Endothelial cell of umbilical vein (primary cell): ENCODE data around the gene GRB14. TPM values are rescaled to one million over a fixed set of nuclear protein-coding genes. Genes with fewer than 3 reads are reported as not detected.

Source experiments
- BruUV-seq: library from RNA; stranded (reverse); fragments of 400-500 nt; replicated peaks from 2 replicates; lab custom pipeline; 2021; lab: Mats Ljungman, UMichigan
- CTCF ChIA-PET: fragments of 300-600, 350-600 bp; sonication (Branson Sonifier 250); formaldehyde crosslinking; loops from one replicate; lab custom pipeline; 2021; ENCODE audit warnings: antibody characterized with exemption, inconsistent platforms; lab: Charles Lee
- POLR2A ChIA-PET: fragments of 300-600, 350-600 bp; sonication (Branson Sonifier 250); formaldehyde crosslinking; loops from one replicate; lab custom pipeline; 2021; ENCODE audit warnings: antibody characterized with exemption, inconsistent platforms; lab: Charles Lee
- DNase-seq: peaks from one replicate; pipeline ENCODE4 v3.0.0-alpha.2; 2011; ENCODE audit warnings: low read depth, low spot score
- FAIRE-seq: peaks from 2 replicates; lab custom pipeline; 2011; peaks lifted over from hg19 to GRCh38; lab: Jason Lieb, UNC
- H2AFZ ChIP-seq: 2 replicates; pipeline ENCODE4 v1.6.0; 2012; ENCODE audit warnings: low read depth, low read length, control low read depth, inconsistent platforms
- H3K27ac ChIP-seq: 2 replicates; pipeline ENCODE4 v1.5.1; 2011; ENCODE audit warnings: low read depth, mild to moderate bottlenecking, control low read depth, low read length, moderate library complexity; ENCODE audit not compliant: insufficient read depth
- H3K27me3 ChIP-seq, 2 experiments: 2 replicates each; pipeline versions ENCODE4 v1.6.0 to v1.6.1; 2011; ENCODE audit warnings: low read length in 2 of 2, mixed read lengths in 1 of 2; ENCODE audit not compliant: control insufficient read depth in 2 of 2, insufficient read depth in 2 of 2
- H3K36me3 ChIP-seq, 2 experiments: 2 replicates in 1 of 2; 3 replicates in 1 of 2; pipeline ENCODE4 v1.5.1; 2011; ENCODE audit warnings: low read length in 2 of 2, mild to moderate bottlenecking in 1 of 2, moderate library complexity in 1 of 2; ENCODE audit not compliant: control insufficient read depth in 2 of 2, insufficient read depth in 2 of 2; ENCODE audit errors: extremely low read depth in 1 of 2
- H3K4me1 ChIP-seq: 3 replicates; pipeline ENCODE4 v1.5.1; 2011; ENCODE audit warnings: mild to moderate bottlenecking, low read length; ENCODE audit not compliant: control insufficient read depth, insufficient read depth; ENCODE audit errors: extremely low read depth
- H3K4me2 ChIP-seq: 2 replicates; pipeline ENCODE4 v1.6.1; 2011; ENCODE audit warnings: low read length, control low read depth, mixed read lengths; ENCODE audit not compliant: insufficient read depth
- H3K4me3 ChIP-seq, 3 experiments: fragments of 200-600 bp in 1 of 3; sonication (generic), shearing (Covaris generic) in 1 of 3; replicated peaks in 1 of 3; 2 replicates each; pipeline ENCODE4 v1.5.1; 2011 to 2016; ENCODE audit warnings: control low read depth in 3 of 3, low read length in 3 of 3, mild to moderate bottlenecking in 2 of 3, inconsistent platforms in 1 of 3, low read depth in 1 of 3, moderate library complexity in 1 of 3; ENCODE audit not compliant: insufficient read depth in 1 of 3
- H3K79me2 ChIP-seq: 2 replicates; pipeline ENCODE4 v1.6.0; 2012; ENCODE audit warnings: low read length, inconsistent platforms; ENCODE audit not compliant: control insufficient read depth, insufficient read depth
- H3K9ac ChIP-seq: replicated peaks from 2 replicates; pipeline ENCODE3; 2011; ENCODE audit warnings: low read length, control low read depth; ENCODE audit not compliant: insufficient read depth; ENCODE audit errors: extremely low read depth
- H3K9me1 ChIP-seq: replicated peaks from 3 replicates; pipeline ENCODE4 v1.6.0; 2011; ENCODE audit warnings: mild to moderate bottlenecking, low read length; ENCODE audit not compliant: control insufficient read depth, insufficient read depth; ENCODE audit errors: extremely low read depth
- H3K9me3 ChIP-seq: replicated peaks from 2 replicates; pipeline ENCODE4 v1.5.1; 2012; ENCODE audit warnings: low read length, inconsistent platforms; ENCODE audit not compliant: control insufficient read depth, insufficient read depth
- H4K20me1 ChIP-seq: replicated peaks from 2 replicates; pipeline ENCODE3; 2011; ENCODE audit warnings: mild to moderate bottlenecking, low read length; ENCODE audit not compliant: control insufficient read depth, insufficient read depth; ENCODE audit errors: extremely low read depth
- CTCF ChIP-seq, 2 donors: IDR thresholded peaks; 1 replicate in 1 of 2; 2 replicates in 1 of 2; pipeline ENCODE4 v1.5.1; 2011; ENCODE audit warnings: low read length in 2 of 2, mild to moderate bottlenecking in 2 of 2, moderate library complexity in 2 of 2, control low read depth in 1 of 2, inconsistent platforms in 1 of 2, low read depth in 1 of 2; ENCODE audit not compliant: insufficient read depth in 1 of 2; ENCODE audit errors: extremely low read depth in 1 of 2
- EZH2 ChIP-seq: IDR thresholded peaks from 2 replicates; pipeline ENCODE4 v1.6.1; 2012; ENCODE audit warnings: borderline replicate concordance, low read depth, mild to moderate bottlenecking, moderate library complexity, low read length, inconsistent platforms; ENCODE audit not compliant: severe bottlenecking
- FOS ChIP-seq: IDR thresholded peaks from 2 replicates; pipeline ENCODE4 v1.6.1; 2011; ENCODE audit warnings: mild to moderate bottlenecking, low read length, moderate library complexity, borderline replicate concordance; ENCODE audit not compliant: insufficient read depth
- GATA2 ChIP-seq: IDR thresholded peaks from 2 replicates; pipeline ENCODE4 v1.7.0; 2011; ENCODE audit warnings: low read depth, mild to moderate bottlenecking, moderate library complexity, mixed read lengths, low read length; ENCODE audit not compliant: insufficient read length, insufficient read depth
- JUN ChIP-seq: IDR thresholded peaks from 2 replicates; pipeline ENCODE4 v1.6.1; 2011; ENCODE audit warnings: borderline replicate concordance, low read depth; ENCODE audit not compliant: insufficient read length, insufficient read depth
- MYC ChIP-seq: IDR thresholded peaks from one replicate; pipeline ENCODE4 v1.6.1; 2011; ENCODE audit warnings: mild to moderate bottlenecking, low read depth, low read length
- POLR2A ChIP-seq: IDR thresholded peaks from 2 replicates; pipeline ENCODE4 v1.6.1; 2012; ENCODE audit warnings: low read depth, mild to moderate bottlenecking, control low read depth, low read length
- POLR2AphosphoS5 ChIP-seq: IDR thresholded peaks from 2 replicates; pipeline ENCODE4 v1.6.1; 2012; ENCODE audit warnings: low read depth, mild to moderate bottlenecking, control low read depth, low read length, moderate library complexity; ENCODE audit not compliant: insufficient read depth
- dilution Hi-C: fragments of 300-500 bp; cut with MboI; formaldehyde crosslinking; loops from one replicate; pipeline ENCODE4 v1.15.0; 2019; ENCODE audit warnings: low sequenced_read_pairs; ENCODE audit not compliant: extremely low pct_ligation_motif_present
- intact Hi-C: fragments of 100-400 bp; cut with micrococcal nuclease; formaldehyde crosslinking; loops from one replicate; pipeline ENCODE4 v1.10.0; 2022
- polyA plus RNA-seq, 4 experiments: library from polyadenylated mRNA; depleted of rRNA in 3 of 4; stranded (reverse) in 3 of 4; unstranded in 1 of 4; fragments of >200 nt; gene quantifications; 2 replicates each; pipeline versions ENCODE4 v1.2.1 to v1.2.3, GENCODE V29; 2011 to 2012; ENCODE audit warnings: missing spikeins in 1 of 4
- total RNA-seq: library from RNA; stranded (reverse); gene quantifications from 2 replicates; pipeline ENCODE4 v1.2.3, GENCODE V29; 2021
- TF ChIP-seq, protein P1 (sequence below): IDR thresholded peaks from 2 replicates; pipeline ENCODE4 v1.6.1; 2011; ENCODE audit not compliant: insufficient read depth, insufficient read length

The GRB14 gene
- total and polyA plus RNA-seq, 2 donors (not counting 3 experiments of a cell fraction or from before 2014, with no cell fraction given): 3.0 to 10.3 TPM

DNA sequence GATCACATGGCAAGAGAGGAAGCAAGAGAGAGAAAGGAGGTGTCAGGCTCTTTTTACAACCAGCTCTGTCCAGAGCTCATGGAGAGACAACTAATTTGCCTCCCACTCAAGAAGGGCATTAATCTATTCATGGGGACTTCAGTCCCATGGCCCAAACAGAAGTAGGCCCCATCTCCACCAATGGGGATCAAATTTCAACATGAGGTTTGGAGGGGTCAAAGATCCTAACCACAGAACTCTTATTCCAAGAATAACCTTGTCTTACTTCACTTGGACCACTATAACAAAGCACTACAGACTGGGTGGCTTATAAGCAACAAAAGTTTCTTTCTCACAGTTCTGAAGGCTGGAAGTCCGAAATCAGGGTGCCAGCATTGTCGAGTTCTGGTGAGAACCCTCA, 31.8 kb downstream of the GRB14 start:
- FAIRE-seq (no peak), DNase-seq (no peak)
- Histone ChIP-seq H3K9me1 (no peaks in the 10 kb centered on the region), H3K36me3 (no peaks in the 10 kb centered on the region), H3K4me2 (no peak overlapping the region), H3K79me2 (peaks cover 5% of the 10 kb centered on the region), H3K9me3 (no peaks in the 10 kb centered on the region), H2AFZ (no peak overlapping the region), H3K27ac (no peak overlapping the region), H3K4me1 (no peaks in the 10 kb centered on the region), H3K4me3 (no peak overlapping the region), H3K9ac (no peak overlapping the region), H4K20me1 (no peaks in the 10 kb centered on the region), H3K27me3 (no peaks in the 10 kb centered on the region)
- ChIA-PET POLR2A (no interaction called here), CTCF (interaction anchor here (1.3 kb wide), 1 partner anchor 29 kb away, joined by 6 read pairs; no protein-coding TSS in a partner anchor)
- dilution Hi-C loops (no loop called here), intact Hi-C loops (no loop called here)
- no TSS peak for BruUV-seq
- no peak for TF ChIP-seq GATA2
- TF ChIP-seq EZH2: no peak
- TF ChIP-seq MYC: no peak
- TF ChIP-seq CTCF (IDR thresholded peaks at IDR 0.05; ENCODE audit: extremely low read depth in 1 of 2, insufficient read depth in 1 of 2, low read depth in 1 of 2, low read length in 2 of 2): no peak
- no peak for TF ChIP-seq POLR2A
- no peak for TF ChIP-seq JUN
- TF ChIP-seq, protein P1, sequence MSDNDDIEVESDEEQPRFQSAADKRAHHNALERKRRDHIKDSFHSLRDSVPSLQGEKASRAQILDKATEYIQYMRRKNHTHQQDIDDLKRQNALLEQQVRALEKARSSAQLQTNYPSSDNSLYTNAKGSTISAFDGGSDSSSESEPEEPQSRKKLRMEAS: no peak
- TF ChIP-seq POLR2AphosphoS5: no peak
- TF ChIP-seq FOS: no peak
